ENCODE data around the gene RSAD1.

RSAD1 gene

DNA sequence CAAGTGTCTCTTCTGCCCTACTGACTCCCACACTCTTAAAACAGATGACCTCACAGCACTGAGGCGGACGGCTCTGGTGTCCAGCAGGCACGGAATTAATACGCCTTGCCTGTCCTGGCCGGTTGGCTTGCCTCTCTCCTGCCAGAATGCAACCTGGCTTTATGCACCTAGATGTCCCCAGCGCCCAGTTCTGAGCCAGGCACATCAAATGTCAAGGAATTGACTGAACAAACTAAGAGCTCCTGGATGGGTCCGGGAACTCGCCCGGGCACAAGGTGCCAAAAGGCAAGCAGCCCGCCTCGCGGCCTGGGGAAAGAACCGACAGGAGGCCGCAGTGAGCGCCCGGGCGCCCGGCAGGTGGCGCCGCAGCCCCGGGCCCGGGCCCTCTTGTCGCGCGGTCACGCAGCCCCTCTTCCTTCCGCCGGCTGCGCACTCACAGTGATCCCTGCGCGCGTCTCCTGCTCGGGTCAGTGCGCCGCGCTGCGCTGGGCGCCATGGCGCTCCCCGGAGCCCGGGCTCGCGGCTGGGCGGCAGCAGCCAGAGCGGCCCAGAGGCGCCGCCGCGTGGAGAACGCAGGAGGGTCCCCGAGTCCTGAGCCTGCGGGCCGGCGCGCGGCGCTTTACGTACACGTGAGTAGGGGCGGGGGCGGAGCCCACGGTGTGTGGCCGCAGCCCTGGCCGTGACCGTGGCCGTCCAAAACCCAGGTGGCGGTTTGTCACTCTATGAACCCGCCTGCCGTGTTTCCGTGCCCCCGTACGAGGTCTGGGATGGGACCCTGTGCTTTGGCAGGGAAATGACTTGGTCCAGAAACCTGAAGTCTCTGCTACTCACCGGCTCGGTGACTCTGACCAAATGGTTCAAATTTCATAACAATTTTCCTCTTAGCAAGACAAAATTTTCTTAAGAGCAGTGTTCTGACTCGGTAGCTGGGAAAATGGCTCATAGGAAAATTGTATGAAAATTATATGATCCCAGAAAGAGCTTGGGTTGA lies at the start of gene RSAD1:
Gene RSAD1 (plus strand): TSS at position 470 of the 991 bp plus-strand sequence. CDS start 25 bp downstream, at position 495.
- peak; percentile 96 for DNase-seq

DNA sequence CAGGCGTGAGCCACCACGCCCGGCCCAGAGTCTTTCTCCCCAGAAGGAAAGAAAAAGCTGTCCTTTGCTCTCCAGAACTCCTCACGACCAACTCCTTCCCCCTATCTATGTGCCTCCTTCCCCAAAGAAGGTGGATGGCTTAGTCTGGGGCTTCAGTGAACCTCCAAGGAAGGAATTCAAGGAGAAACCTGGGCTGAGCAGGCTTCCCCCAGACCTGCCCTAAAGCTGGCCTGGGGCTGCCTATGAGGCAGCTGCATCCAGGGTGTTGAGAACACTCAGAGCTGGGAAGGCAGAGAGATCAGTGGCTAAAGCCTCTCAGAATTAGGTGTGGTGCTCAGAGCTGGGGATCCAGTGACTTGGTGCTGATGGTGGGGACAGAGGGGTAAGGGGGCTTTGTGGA lies 48.9 kb upstream of the RSAD1 start:
- DNase-seq = no peak

DNA sequence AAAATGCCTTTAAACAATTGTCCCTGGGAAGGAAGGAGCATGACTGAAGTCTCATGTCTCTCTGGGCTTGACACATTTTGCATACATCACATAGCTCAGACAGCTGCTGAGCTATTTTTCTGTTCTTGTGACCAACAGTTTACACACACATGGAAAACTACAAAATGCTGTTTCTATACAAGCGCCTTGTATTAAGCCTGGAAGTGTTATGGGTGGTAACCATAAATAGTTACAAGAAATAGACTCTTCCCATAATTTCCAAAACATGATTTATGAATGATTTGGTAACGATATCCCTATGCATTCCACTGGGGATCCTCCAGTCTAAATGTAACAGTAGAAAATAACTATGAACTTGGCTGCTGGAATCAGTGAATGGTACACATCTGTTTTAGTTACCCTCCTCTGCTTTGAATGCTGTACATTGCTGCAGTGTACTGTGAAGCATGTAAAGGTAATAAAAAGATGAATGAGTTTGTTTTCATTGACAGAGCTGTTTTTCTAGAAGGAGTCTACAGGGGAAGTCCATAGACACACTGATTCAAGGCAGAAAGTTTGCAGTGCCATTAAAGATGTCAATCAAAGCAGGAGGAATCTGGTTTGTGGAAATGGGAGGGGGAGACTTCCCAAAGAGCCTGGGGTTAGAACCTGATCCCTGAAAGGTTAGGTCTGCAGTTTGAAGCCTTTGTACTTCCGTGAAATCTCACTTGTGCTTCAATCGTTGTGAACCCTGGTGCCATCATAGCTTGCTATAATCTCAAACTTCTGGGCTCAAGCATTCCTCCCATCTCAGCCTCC lies 47.6 kb upstream of the RSAD1 start:
- DNase-seq = no peak

DNA sequence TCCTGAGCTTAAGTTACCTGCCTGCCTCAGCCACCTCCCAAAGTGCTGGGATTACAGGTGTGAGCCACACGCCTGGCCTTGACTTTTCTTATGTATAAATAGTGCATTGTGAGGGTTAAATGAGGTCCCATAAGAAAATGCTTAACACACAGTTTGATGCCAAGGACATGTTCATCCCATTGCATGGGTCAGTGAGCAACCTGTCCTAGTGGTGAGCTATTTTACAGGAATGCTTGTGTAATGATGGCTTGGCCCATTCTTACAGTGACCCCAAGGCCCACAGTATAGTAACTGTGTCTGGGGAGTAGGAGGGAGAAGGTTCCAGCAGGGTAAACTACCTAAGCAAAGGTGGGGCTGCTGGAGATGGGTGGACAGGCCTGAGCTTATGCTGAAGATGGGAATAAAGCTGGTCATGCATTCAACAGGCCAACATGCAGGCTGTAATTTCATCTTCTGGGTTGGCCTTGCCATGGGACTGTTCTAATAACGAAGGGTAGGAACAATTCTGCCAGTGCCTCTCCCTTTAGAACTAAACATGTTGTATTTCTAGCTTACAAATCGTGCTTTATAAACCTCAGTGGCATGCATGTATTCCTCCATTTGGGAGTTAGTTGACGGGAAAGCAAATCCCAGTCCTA lies 46.4 kb upstream of the RSAD1 start:
- DNase-seq = no peak

DNA sequence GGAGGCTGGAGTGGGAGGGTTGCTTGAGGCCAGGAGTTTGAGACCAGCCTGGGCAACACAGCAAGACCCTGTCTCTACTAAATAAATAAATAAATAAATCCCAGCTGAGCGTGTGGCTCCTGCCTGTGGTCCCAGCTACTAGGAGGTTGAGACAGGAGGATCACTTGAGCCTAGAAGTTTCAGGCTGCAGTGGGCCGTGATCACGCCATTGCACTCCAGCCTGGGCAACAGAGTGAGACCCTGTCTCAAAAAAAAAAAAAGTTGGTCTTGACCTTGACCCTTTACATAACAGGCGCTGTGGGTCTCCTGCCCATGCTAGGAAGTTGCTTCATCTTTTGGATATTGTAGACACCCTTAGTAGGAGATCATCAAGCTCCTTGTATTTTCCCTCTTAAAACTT lies 41.3 kb upstream of the RSAD1 start:
- DNase-seq = no peak

DNA sequence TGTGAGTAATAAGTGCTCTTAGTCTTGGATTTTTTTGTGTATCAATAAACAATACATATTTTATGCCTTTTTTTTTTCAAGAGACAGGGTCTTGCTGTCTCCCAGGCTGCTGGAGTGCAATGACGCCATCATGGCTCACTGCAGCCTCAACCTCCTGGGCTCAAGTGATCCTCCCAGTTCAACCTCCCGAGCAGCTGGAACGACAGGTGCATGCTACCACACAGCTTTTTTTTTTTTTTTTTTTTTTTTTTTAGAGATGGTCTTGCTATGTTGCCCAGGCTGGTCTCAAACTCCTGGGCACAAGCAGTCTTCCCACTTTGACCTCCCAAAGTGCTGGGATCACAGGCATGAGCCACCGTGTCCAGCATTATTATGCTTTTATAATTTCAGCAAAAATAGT lies 39.7 kb upstream of the RSAD1 start:
- no peak for DNase-seq

DNA sequence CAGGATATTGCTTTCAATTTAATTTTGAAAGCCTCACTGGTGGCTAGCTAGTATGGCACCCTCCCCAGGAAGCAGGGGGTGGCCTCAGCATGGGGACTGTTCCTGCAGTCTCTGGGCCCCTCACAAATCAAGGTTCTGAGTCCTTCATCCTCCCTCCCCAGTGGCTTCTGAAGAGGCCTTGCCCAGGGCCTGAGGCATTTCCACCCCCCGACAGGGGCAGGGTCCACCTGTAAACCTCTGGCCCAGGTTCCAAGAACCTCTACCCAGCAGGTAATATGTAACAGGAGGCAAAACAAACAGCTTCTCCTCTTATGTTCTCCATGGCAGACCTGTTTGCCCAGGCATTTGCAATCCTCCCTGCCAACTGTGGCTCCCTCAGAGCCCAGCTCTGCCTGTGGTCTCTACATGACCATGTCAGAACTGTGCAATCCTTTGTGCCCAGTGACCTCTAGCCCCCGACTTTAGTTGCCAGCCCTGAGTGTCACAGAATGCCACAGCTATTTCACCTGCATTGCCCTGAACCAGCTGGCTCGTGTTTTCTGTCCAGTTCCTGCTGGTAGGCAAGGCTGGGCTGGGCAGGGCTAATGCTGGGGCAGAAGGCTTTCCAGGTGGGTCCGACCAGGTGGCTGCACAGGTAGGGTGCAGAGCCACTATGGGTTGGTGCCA lies 38.4 kb upstream of the RSAD1 start:
- no peak for DNase-seq

DNA sequence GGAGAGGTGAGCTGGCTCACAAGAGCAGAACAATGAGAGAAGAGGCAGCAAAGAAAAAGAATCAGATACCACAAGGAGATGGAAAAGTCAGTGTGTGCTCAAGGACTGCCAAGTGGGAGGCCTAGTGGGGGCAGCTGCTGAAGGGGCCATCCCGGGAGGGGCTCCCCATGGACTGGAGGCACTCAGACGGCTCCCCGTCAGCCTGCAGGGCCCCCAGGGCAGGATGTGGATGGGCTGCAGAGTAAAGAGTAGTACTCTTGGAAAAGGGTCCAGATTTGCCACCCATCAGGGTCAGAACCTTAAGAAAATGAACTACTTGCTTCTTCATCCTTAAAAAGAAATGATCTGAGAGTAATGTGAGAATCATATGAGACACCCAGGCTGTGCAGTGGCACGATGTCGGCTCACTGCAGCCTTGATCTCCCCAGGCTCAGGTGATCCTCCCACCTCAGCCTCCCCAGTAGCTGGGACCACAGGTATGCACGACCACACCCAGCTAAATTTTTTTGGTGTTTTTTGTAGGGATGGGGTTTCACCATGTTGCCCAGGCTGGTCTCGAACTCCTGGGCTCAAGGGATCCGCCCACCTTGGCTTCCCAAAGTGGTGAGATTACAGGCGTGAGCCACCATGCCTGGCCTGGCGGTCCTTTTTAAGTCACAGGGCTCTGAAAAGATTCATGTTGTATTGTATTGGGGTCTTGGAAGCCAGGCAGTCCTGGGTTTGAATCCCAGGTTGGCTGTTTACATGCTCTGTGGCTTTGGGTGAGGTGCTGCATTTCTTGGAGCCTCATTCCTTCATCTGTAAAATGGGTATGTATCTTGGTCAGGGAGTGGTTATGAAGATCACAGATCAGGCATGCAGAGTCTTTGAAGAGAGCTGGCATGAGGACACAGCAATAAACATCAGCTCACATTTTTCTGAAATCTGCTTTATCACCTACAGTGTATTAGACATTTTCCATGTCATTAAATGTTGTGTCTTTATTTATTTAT lies 37.5 kb upstream of the RSAD1 start:
- DNase-seq = no peak

DNA sequence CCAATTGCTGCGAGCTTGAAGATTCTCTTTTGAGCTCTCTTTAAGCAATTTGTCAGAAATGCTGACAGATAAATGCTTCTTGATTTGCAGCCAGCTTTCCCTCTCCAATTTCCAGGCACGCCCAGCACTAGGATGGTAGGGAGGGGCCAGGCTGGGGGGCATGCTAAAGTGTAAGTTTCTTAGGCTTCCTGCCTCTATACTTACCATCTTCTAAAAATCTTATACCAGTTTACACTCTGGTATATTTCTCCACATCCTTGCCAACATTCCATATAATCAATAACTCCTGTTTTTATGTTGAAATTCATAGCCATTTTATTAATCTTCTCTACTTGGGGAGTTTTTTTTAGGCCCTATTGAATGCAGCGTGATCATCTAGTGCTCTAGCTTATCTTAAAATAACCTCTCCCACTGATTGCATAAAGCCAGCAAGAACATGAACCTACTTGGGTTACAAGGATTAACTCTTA lies 35.1 kb upstream of the RSAD1 start:
- no peak for DNase-seq

DNA sequence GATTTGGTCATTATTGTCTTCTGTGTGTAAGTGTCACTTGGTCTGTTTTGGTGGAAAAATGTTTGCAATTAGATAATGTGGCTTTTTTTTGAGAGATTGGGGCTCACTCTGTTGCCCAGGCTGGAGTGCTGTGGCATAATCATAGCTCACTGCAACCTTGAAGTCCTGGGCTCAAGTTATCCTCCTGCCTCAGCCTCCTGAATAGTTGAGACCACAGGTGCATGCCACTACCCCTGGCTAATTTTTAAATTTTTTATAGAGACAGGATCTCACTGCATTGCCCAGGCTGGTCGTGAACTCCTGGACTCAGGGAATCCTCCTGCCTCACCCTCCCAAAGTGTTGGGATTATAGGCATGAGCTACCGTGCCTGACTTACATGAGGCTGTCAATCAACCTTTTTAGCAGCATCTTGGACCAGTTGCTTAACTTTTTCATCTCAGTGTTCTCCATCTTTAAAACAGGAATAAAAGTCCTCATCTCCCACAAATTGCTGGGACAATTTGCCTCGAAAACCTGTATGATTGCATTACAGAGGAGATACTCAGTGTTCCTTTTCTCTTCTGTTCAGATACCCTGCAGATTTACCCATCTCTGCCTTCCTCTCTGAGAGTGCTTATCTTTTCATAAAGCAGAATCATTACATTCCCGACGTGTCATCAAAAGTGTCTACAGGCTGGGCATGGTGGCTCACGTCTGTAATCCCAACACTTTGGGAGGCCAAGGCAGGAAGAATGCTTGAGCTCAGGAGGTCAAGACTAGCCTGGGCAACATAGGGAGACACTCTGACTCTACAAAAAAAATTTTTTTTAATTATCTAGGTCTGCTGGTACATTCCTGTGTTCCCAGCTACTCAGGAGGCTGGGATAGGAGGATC lies 33.6 kb upstream of the RSAD1 start:
- no peak for DNase-seq

DNA sequence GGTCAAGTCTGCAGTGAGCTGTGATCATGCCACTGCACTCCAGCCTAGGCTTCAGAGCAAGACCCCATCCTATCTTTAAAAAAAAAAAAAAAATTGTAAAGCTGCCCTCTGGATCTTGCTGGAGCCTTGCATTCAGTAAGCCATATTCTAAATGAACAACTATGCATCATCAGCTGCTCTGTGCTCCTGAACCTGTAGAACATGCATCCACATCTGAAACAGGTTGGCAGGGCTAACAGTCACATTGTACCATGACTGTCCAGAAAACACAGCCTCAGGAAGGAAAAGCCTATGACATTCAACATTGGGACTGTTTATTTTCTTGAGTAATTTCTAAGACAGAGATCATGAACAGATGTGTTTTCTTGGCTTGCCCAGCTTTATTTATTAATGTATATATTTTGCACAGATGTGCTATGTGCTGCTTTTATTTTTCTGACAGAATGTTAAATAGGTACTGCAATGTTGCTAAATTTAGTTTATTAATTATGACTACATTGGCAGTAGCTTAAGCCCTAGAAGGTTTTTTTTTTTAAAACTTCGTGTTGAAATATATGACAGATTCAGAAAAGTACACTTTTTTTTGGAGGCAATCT lies 32.8 kb upstream of the RSAD1 start:
- no peak for DNase-seq

DNA sequence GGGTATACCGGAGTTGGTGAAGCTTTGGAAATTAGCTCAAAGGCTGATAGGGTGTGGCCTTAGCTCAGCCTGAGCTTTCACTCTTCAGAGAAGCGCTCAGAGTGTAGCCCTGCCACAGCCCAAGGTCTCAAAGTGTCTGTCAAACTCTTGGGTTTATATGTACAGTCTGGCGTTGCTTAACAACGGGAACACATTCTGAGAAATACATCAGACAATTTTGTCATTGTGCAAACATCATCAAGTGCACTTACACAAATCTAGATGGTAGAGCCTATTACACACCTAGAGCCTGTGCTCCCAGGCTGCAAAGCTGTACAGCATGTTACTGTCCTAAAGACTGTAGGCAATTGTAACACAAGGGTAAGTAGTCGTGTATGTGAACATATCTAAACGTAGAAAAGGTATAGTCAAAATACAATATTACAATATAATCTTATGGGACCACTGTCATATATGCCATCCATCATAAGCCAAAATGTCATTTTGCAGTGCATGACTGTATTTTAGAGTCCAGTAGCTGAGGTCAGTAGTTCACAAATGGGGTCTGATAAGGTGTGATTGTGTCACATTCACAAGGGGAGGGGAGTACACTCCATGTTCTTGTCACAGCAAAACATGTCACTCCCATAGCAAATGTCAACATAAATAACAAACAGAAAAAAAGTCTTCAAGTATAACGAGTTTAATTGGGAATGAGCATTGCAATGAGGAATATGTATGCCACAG lies 30.6 kb upstream of the RSAD1 start:
- DNase-seq = no peak

DNA sequence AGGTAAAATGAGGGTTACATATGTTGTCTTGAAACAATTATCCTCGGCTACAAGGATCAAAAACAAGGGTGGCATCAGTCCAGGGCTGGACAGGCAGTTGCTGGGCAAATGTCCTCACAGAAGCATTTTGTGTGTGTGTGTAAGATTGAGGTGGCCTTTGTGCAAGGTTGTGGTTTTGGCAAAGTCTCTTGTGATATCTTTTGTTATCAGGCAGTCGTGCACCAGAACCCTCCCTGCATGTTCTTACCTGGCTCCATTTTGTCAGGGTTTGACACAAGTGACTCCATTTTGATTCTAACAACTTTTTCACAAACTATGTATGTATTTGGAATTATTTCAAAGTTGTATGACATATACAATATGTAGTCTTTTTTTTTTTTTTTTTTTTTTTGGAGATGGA lies 30.0 kb upstream of the RSAD1 start:
- DNase-seq = no peak

DNA sequence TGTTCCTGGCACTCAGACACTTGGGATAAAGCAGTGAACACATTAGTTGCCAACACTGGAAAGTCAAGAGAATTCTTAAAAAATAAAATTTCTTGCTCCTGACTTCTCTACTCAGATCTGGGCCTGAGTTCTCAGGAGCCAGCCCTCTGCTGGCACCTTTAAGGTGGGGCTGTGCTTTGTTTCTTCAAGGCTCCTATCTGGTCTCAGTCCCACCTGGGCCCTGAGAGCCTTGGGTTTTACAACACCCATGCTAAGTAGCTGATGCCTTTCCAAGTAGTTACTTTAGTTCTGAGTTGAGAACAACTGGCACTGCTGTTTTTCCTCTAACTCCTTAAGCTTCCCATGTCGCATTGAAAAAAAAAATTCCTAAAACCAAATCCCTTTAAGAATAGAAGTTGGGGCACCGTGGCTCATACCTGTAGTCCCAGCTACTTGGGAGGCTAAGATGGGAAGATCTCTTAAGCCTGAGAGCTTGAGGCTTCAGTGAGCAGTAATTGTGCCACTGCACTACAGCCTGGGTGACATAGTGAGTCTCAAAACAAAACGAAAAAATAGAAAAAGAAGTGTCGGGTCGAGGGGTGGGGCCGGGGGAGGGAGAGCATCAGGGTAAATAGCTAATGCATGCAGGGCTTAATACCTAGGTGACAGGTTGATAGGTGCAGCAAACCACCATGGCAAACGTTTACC lies 26.6 kb upstream of the RSAD1 start:
- no peak for DNase-seq

DNA sequence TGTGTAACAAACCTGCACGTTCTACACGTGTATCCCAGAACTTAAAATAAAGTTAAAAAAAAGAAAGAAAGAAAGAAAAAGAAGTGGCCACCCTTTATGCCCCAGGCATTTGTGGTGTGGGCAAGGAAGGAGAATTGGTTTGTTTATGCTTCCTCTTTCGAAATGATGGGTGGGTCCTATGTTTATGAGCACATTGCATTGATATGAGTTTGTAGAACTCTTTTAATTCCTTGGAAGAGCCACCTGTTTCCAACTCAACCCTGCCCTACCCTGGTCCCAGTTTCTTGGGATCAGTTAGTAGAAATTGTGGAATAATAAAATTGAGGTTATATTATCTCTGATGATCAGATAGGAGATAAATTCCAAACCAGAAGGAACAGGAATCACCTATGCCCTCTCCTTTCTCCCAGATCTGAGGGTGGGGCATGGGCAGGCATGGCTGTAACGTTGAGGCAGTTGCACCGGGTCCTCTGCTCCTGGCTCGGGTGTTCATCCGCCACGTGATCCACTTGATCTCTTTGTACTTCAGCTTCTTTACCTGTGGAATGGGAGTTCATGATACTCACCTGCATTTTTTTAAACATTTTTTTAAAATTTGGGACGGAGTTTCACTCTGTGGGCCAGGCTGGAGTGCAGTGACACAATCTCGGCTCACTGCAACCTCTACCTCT lies 25.9 kb upstream of the RSAD1 start:
- no peak for DNase-seq

DNA sequence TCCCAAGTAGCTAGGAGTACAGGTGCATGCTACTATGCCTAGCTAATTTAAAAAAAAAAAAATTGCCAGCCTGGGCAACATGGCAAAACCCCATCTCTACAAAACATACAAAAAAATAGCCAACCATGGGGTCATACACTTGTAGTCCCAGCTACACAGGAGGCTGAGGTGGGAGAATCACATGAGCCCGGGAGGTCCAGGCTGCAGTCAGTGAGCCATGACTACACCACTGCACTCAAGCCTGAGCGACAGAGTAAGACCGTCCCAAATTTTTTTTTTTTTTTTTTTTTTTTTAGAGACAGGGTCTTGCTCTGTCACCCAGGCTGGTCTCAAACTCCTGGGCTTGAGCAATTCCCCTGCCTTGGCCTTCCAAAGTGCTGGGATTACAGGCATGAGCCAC lies 24.8 kb upstream of the RSAD1 start:
- no peak for DNase-seq

DNA sequence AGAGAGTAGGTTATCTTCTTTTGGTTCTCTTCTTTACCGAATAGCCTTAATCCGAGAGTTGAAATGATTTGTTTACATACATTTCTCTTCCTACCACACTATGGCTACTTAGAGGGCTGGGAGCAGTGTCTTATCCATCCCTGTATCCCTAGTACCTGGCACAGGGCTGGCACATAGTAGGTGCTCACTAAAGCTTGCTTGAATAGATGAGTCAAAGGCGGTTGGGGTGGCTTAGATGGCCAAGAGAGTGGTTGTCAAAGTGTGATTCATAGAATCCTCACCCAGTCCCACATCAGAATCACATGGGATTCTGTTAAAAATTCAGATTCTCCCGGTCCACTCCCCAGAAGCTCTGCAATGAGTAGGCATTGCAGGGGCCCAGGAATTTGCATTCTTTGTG lies 21.0 kb upstream of the RSAD1 start:
- no peak for DNase-seq

DNA sequence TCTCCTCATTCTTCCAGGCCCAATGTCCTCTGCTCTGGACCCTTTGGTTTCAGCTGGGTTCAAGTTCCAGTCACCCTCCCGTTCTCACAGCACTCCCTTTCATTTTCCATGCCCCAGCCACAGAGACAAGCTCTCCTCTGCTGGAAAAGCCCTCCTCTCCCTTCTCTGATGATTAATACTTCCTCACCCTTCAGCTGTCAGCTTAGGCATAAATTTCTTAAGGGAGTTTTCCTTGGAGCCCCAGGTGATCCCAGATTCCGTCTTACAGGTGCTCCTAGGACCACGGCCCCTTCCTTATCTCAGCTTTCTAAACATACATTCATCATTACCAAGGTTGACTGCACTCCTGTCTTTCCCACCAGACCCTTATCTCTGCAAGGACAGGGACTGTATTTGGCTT lies 20.4 kb upstream of the RSAD1 start:
- DNase-seq = no peak

All from RPMI8226 (cell line).